SU-DHL-6 (cell line): ENCODE data around the gene TMA7.
A peak's percentile ranks its signal among the peaks of the same experiment; 100 is the strongest.

Source experiments
- H2AFZ ChIP-seq: fragments of 200-600 bp; sonication (generic); 2 replicates; pipeline ENCODE4 v1.6.1; 2014; ENCODE audit warnings: low read depth, mild to moderate bottlenecking, moderate library complexity, mixed read lengths, antibody characterized with exemption, low read length; ENCODE audit not compliant: severe bottlenecking
- H3F3A ChIP-seq: fragments of 200-600 bp; shearing (Covaris generic); 2 replicates; pipeline ENCODE4 v1.6.0; 2016; ENCODE audit warnings: antibody characterized with exemption, mild to moderate bottlenecking; ENCODE audit not compliant: insufficient read depth
- H3K27ac ChIP-seq: fragments of 200-600 bp; sonication (generic); 2 replicates; pipeline ENCODE4 v1.5.1; 2016; ENCODE audit warnings: low read depth, mild to moderate bottlenecking, low read length, moderate library complexity, mixed read lengths
- H3K27me3 ChIP-seq: fragments of 200-600 bp; sonication (generic), shearing (Covaris generic); 2 replicates; pipeline ENCODE4 v1.6.0; 2014; ENCODE audit warnings: mild to moderate bottlenecking, low read length
- H3K36me3 ChIP-seq: fragments of 200-600 bp; sonication (generic); 2 replicates; pipeline ENCODE4 v1.6.1; 2014; ENCODE audit warnings: mild to moderate bottlenecking, low read length, mixed read lengths
- H3K4me2 ChIP-seq: fragments of 300-600, 200-600 bp; shearing (Covaris generic), sonication (generic); 2 replicates; pipeline ENCODE4 v1.6.0; 2014; ENCODE audit warnings: low read length, low read depth, mild to moderate bottlenecking; ENCODE audit not compliant: poor library complexity, severe bottlenecking
- H3K4me3 ChIP-seq: fragments of 200-600 bp; sonication (generic); 2 replicates; pipeline ENCODE4 v1.5.1; 2014; ENCODE audit warnings: antibody characterized with exemption, low read length, mild to moderate bottlenecking, mixed read lengths; ENCODE audit not compliant: insufficient read depth, poor library complexity, severe bottlenecking
- H3K79me2 ChIP-seq: fragments of 200-600 bp; sonication (generic); 2 replicates; pipeline ENCODE4 v1.6.1; 2014; ENCODE audit warnings: mild to moderate bottlenecking, low read length, moderate library complexity; ENCODE audit not compliant: insufficient read depth
- H3K9ac ChIP-seq: fragments of 200-600 bp; sonication (generic); 2 replicates; pipeline ENCODE4 v1.7.0; 2014; ENCODE audit warnings: mild to moderate bottlenecking, low read length
- H3K9me2 ChIP-seq: fragments of 200-600 bp; sonication (generic); replicated peaks from 2 replicates; pipeline ENCODE4 v1.6.1; 2014; ENCODE audit warnings: low read length; ENCODE audit not compliant: insufficient read depth
- H3K9me3 ChIP-seq: fragments of 200-600 bp; sonication (generic); 2 replicates; pipeline ENCODE4 v1.6.1; 2014; ENCODE audit warnings: low read length, mixed read lengths; ENCODE audit not compliant: insufficient read depth
- H4K20me1 ChIP-seq: fragments of 200-600 bp; sonication (generic); 2 replicates; pipeline ENCODE4 v1.6.1; 2014; ENCODE audit warnings: low read depth, mild to moderate bottlenecking, antibody characterized with exemption, low read length, moderate library complexity, mixed read lengths
- EZH2phosphoT487 ChIP-seq: fragments of 200-600 bp; sonication (generic), shearing (Covaris generic); conservative IDR thresholded peaks from 2 replicates; pipeline ENCODE4 v1.6.1; 2018; ENCODE audit warnings: mild to moderate bottlenecking, antibody characterized with exemption, low read length, moderate library complexity, mixed read lengths
- TF ChIP-seq, protein P1 (sequence below): fragments of 200-600 bp; sonication (generic); IDR thresholded peaks from one replicate; pipeline ENCODE4 v1.5.1; 2017; ENCODE audit warnings: antibody characterized with exemption, mild to moderate bottlenecking, low read length, moderate library complexity; ENCODE audit not compliant: insufficient read depth, poor library complexity, severe bottlenecking

Gene TMA7

DNA sequence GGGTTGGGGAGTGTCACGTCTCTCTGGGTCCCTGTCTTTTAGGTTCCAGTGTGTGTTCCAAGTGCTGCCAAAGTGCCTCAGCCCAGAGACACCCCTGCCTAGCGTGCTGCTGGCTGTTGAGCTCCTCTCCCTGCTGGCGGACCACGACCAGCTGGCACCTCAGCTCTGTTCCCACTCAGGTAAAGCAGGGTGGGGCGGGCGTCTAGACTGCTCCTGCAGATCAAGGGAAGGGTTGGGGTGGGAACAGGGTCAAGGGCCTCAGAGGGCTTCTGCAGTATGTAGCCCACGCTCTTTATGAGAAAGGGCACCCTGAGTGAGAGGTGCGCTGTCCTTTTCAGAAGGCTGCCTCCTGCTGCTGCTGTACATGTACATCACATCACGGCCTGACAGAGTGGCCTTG, 23.6 kb downstream of the TMA7 start:
- Histone ChIP-seq H3K4me3 (no peak overlapping the region), H3K9me3 (no peaks in the 10 kb centered on the region), H3K9ac (no peak overlapping the region), H3K36me3 (no peaks in the 10 kb centered on the region), H4K20me1 (no peaks in the 10 kb centered on the region), H3K27ac (no peak overlapping the region), H3K27me3 (no peaks in the 10 kb centered on the region), H2AFZ (no peak overlapping the region), H3K79me2 (peaks cover 19% of the 10 kb centered on the region; the same call in 1 of the 2 replicates), H3F3A (peaks cover 6% of the 10 kb centered on the region; the same call in 1 of the 2 replicates), H3K4me2 (no peak overlapping the region), H3K9me2 (no peaks in the 10 kb centered on the region)
- TF ChIP-seq, protein P1, sequence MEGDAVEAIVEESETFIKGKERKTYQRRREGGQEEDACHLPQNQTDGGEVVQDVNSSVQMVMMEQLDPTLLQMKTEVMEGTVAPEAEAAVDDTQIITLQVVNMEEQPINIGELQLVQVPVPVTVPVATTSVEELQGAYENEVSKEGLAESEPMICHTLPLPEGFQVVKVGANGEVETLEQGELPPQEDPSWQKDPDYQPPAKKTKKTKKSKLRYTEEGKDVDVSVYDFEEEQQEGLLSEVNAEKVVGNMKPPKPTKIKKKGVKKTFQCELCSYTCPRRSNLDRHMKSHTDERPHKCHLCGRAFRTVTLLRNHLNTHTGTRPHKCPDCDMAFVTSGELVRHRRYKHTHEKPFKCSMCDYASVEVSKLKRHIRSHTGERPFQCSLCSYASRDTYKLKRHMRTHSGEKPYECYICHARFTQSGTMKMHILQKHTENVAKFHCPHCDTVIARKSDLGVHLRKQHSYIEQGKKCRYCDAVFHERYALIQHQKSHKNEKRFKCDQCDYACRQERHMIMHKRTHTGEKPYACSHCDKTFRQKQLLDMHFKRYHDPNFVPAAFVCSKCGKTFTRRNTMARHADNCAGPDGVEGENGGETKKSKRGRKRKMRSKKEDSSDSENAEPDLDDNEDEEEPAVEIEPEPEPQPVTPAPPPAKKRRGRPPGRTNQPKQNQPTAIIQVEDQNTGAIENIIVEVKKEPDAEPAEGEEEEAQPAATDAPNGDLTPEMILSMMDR = no peak
- TF ChIP-seq EZH2phosphoT487 = no peak

DNA sequence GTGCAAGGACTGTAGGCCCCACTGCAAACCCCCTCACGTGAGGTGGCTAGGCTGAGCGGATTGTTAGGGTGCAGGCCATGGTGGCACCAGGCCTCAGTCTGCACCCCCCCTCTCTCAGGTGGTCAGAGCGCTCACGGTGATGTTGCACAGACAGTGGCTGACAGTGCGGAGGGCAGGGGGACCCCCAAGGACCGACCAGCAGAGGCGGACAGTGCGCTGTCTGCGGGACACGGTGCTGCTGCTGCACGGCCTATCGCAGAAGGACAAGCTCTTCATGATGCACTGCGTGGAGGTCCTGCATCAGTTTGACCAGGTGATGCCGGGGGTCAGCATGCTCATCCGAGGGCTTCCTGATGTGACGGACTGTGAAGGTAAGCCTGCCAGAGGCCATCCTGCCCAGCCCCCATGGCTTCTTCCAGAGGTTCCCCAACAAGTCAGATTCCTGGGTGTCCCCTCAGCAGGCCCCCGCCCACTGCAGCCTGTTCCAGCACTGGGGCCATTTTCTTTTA, 24.7 kb downstream of the TMA7 start:
- Histone ChIP-seq H3K9me2 (no peaks in the 10 kb centered on the region), H3K27ac (no peak overlapping the region), H3K36me3 (no peaks in the 10 kb centered on the region), H3K9ac (no peak overlapping the region), H3F3A (peaks cover 6% of the 10 kb centered on the region; the same call in 1 of the 2 replicates), H4K20me1 (no peaks in the 10 kb centered on the region), H3K9me3 (no peaks in the 10 kb centered on the region), H3K4me2 (no peak overlapping the region), H3K79me2 (peaks cover 19% of the 10 kb centered on the region; the same call in 1 of the 2 replicates), H3K4me3 (no peak overlapping the region), H2AFZ (no peak overlapping the region), H3K27me3 (no peaks in the 10 kb centered on the region)
- TF ChIP-seq, protein P1 = no peak
- TF ChIP-seq EZH2phosphoT487 = no peak

DNA sequence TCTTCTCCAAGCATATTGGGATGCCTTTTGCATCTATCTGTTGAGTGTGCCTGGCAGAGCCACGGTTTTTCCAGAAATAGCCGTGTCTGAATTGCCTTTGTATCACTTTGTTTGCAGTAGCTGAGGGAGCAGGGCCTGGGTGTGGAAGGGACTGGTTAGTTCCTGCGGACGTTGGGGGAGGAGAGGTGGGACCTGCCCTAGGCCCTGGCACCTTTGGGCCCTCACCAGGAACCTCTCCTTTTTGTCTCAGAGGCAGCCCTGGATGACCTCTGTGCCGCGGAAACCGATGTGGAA, 25.1 kb downstream of the TMA7 start:
- H3K79me2 ChIP-seq = peaks cover 19% of the 10 kb centered on the region; the same call in 1 of the 2 replicates
- no peak for TF ChIP-seq EZH2phosphoT487
- TF ChIP-seq, protein P1 = no peak
- no peaks in the 10 kb centered on the region for H3K36me3 ChIP-seq
- no peaks in the 10 kb centered on the region for H4K20me1 ChIP-seq
- no peaks in the 10 kb centered on the region for H3K9me3 ChIP-seq
- no peaks in the 10 kb centered on the region for H3K9me2 ChIP-seq
- H2AFZ ChIP-seq = no peak overlapping the region
- H3K27ac ChIP-seq = peak overlapping the region; percentile 77; the same call in 1 of the 2 replicates
- H3K4me3 ChIP-seq = no peak overlapping the region
- H3K27me3 ChIP-seq = no peaks in the 10 kb centered on the region
- H3F3A ChIP-seq = peaks cover 9% of the 10 kb centered on the region; the same call in 1 of the 2 replicates
- no peak overlapping the region for H3K4me2 ChIP-seq
- H3K9ac ChIP-seq = no peak overlapping the region
